Activated T-cell treated with anti-CD3 and anti-CD28 coated beads, Interleukin-2, amount 50 U/mL, for 4 hours (primary cell): ENCODE measurements around the gene SH3D21. TPM values are rescaled to one million over a fixed set of nuclear protein-coding genes. Genes with fewer than 3 reads are reported as not detected.
A peak's percentile ranks its signal among the peaks of the same experiment; 100 is the strongest.

ENCODE experiments used
- ATAC-seq, 2 donors: fragments of 200-7000 bp; cut with Tn5 transposase; one replicate each; pipeline ENCODE4 v1.10.0; 2021
- DNase-seq: peaks from one replicate; pipeline ENCODE4 v3.0.0-alpha.2; 2020
- H3K27me3 Mint-ChIP-seq: one replicate; pipeline ENCODE4 v1.8.0; 2021; ENCODE audit warnings: low read depth, mixed read lengths
- H3K36me3 Mint-ChIP-seq: one replicate; pipeline ENCODE4 v1.8.0; 2022; ENCODE audit warnings: mixed read lengths; ENCODE audit not compliant: insufficient read depth
- H3K4me1 Mint-ChIP-seq: one replicate; pipeline ENCODE4 v1.8.0; 2021; ENCODE audit warnings: low read depth, mixed read lengths
- H3K4me3 Mint-ChIP-seq: one replicate; pipeline ENCODE4 v1.8.0; 2021; ENCODE audit warnings: mild to moderate bottlenecking, moderate library complexity, mixed read lengths
- H3K9me3 Mint-ChIP-seq: one replicate; pipeline ENCODE4 v1.8.0; 2021; ENCODE audit warnings: mixed read lengths
- total RNA-seq, 3 donors: library from RNA; stranded (reverse); gene quantifications; one replicate each; pipeline ENCODE4 v1.2.1, GENCODE V29; 2021

Gene SH3D21
- total RNA-seq, 3 donors from 2014 or later = 1.7 to 5.6 (median 2.3) TPM

DNA sequence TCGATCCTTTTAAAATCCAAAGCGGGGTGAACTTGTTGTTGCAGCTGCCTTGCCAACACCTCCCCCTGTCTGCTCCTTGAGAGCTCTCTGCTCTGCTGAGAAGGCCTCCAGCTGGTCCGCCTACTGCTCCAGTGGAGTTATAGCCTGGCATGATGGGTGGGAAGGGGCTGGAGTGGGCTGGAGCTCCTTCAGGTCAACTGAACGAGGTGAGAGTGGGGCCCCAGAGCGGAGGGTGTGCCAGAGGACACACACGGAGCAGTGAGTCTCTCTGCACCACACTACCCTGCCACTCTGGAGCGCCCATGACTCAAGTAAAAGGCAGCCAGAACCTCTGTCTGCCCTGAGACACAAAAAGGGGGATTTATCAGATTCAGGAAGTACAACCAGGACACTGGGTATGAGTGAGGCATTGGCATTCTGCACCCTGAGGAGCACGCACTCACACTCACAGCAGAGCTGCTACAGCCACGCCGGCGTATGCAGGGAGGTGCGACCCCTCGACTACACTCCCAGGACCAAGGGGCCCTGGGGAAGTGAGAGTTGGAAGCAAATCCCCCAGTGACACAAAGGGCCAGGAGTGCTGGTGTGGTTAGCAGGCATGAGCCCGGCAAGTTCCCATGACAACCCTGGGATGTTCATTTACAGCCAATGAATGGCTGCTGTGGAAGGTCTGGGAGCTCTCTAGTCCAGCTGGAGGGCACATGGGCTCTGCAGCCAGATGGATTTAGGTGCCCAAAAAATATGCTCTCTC, 45.2 kb downstream of the SH3D21 start:
- H3K9me3 Mint-ChIP-seq = no peaks in the 10 kb centered on the region
- peaks cover 26% of the 10 kb centered on the region for H3K4me1 Mint-ChIP-seq
- H3K4me3 Mint-ChIP-seq = no peak overlapping the region
- ATAC-seq (peak in 1 of 2 donors; percentile 24), DNase-seq (no peak)
- no peaks in the 10 kb centered on the region for H3K27me3 Mint-ChIP-seq
- peaks cover 30% of the 10 kb centered on the region for H3K36me3 Mint-ChIP-seq

GRCh38 chr1:36352125-36352909, 46.1 kb downstream of the SH3D21 start:
- peaks cover 26% of the 10 kb centered on the region for H3K4me1 Mint-ChIP-seq
- ATAC-seq = no peak
- no peak for DNase-seq
- peaks cover 30% of the 10 kb centered on the region for H3K36me3 Mint-ChIP-seq
- no peaks in the 10 kb centered on the region for H3K9me3 Mint-ChIP-seq
- no peak overlapping the region for H3K4me3 Mint-ChIP-seq
- no peaks in the 10 kb centered on the region for H3K27me3 Mint-ChIP-seq

- ATAC-seq = no peak
- Mint-ChIP-seq H3K4me1 (peaks cover 30% of the 10 kb centered on the region), H3K9me3 (no peaks in the 10 kb centered on the region), H3K36me3 (peaks cover 31% of the 10 kb centered on the region), H3K4me3 (no peak overlapping the region), H3K27me3 (no peaks in the 10 kb centered on the region)
- no peak for DNase-seq
Measured at GRCh38 chr1:36352910-36353878, 47.0 kb downstream of the SH3D21 start.

DNA sequence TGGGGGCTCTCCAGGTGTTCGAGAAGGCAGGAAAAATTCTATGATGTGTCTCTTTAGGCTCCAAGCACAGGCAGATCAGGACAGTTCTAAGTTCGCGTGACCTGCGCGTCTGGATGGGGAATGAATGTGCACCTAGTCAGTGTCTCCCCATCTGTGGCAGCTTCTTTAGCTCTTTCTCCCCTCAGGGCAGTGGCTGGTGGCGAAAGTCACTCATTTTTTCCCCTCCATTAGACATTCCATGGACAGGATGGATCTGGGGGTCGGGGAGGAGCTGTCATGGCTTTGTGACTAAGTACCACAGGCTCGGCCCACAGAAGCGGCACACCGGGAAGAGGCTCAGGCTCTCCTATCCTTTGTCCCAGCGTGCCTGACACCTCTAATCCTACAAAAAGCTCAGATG, 48.3 kb downstream of the SH3D21 start:
- H3K9me3 Mint-ChIP-seq = no peaks in the 10 kb centered on the region
- ATAC-seq = no peak
- no peaks in the 10 kb centered on the region for H3K27me3 Mint-ChIP-seq
- H3K36me3 Mint-ChIP-seq = peaks cover 32% of the 10 kb centered on the region
- no peak for DNase-seq
- peaks cover 37% of the 10 kb centered on the region for H3K4me1 Mint-ChIP-seq
- no peak overlapping the region for H3K4me3 Mint-ChIP-seq

- no peak for DNase-seq
- Mint-ChIP-seq H3K4me1 (peaks cover 39% of the 10 kb centered on the region), H3K27me3 (no peaks in the 10 kb centered on the region), H3K4me3 (no peak overlapping the region), H3K36me3 (peaks cover 39% of the 10 kb centered on the region), H3K9me3 (no peaks in the 10 kb centered on the region)
- no peak for ATAC-seq
Measured at GRCh38 chr1:36355811-36356210, 49.6 kb downstream of the SH3D21 start.

DNA sequence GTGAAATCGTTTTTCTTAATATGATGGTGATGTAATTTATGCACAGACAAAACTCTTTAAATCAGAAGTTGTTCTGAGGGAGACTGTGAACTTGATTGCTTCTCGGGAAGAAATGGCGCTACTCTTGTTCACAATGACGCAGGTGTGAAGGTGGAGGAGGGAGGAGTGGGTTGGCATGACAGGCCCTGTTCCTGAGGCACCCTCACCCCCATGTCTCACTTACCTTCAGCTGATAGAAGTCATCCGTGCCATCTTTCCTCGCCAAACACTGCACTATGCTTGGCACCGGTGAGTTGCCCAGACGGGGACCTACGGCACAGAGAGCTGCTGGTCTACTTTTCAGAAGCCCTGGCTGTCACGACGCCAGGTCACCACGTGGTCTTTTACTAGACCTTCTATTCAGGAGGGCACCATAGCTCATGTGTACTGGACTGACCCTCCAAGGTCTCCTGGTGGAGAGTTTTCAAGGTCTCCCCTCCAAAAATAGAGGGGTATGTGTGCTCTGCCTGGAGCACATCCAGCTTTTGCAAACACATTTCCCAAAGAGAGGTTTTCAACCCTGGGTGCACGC, 52.4 kb downstream of the SH3D21 start:
- DNase-seq (no peak), ATAC-seq (no peak)
- Mint-ChIP-seq H3K4me1 (peaks cover 23% of the 10 kb centered on the region), H3K36me3 (peaks cover 36% of the 10 kb centered on the region), H3K27me3 (no peaks in the 10 kb centered on the region), H3K9me3 (no peaks in the 10 kb centered on the region), H3K4me3 (no peak overlapping the region)

DNA sequence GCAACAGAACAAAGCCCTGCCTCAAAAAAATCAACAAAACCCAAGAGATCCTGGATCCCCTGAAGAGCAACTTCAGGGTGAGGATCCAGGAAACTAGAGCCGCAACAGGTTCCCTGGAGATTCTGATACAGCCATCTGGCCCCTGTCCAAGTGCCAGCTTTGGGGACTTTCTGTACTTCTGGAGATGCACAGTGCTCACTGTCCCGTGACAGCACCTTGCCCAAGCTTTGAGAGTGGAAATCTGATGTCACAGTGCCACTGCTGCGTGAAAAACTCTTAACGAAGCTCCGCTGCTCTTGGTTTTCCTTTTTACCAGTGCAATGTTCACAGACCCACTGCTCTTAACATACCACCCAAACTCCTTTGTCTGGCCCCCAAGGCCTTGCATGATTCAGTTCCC, 53.2 kb downstream of the SH3D21 start:
- H3K27me3 Mint-ChIP-seq = no peaks in the 10 kb centered on the region
- DNase-seq = no peak
- H3K36me3 Mint-ChIP-seq = peaks cover 33% of the 10 kb centered on the region
- no peaks in the 10 kb centered on the region for H3K9me3 Mint-ChIP-seq
- H3K4me1 Mint-ChIP-seq = peaks cover 23% of the 10 kb centered on the region
- peak in 1 of 2 donors; percentile 10 for ATAC-seq
- no peak overlapping the region for H3K4me3 Mint-ChIP-seq

- ATAC-seq (peak; percentile 35 to 75), DNase-seq (no peak)
- no peak overlapping the region for H3K4me3 Mint-ChIP-seq
- no peaks in the 10 kb centered on the region for H3K27me3 Mint-ChIP-seq
- H3K9me3 Mint-ChIP-seq = no peaks in the 10 kb centered on the region
- peaks cover 24% of the 10 kb centered on the region for H3K4me1 Mint-ChIP-seq
- peaks cover 30% of the 10 kb centered on the region for H3K36me3 Mint-ChIP-seq
Measured at GRCh38 chr1:36359911-36360550, 53.9 kb downstream of the SH3D21 start.

- peaks cover 10% of the 10 kb centered on the region for H3K36me3 Mint-ChIP-seq
- H3K9me3 Mint-ChIP-seq = no peaks in the 10 kb centered on the region
- DNase-seq (no peak), ATAC-seq (no peak)
- H3K27me3 Mint-ChIP-seq = no peaks in the 10 kb centered on the region
- no peak overlapping the region for H3K4me3 Mint-ChIP-seq
- H3K4me1 Mint-ChIP-seq = peaks cover 56% of the 10 kb centered on the region
Measured at GRCh38 chr1:36365381-36365780, 59.2 kb downstream of the SH3D21 start.

GRCh38 chr1:36366091-36366661, 60.0 kb downstream of the SH3D21 start:
- peak; percentile 35 for DNase-seq
- Mint-ChIP-seq H3K4me3 (no peak overlapping the region), H3K36me3 (peaks cover 10% of the 10 kb centered on the region), H3K9me3 (no peaks in the 10 kb centered on the region), H3K27me3 (no peaks in the 10 kb centered on the region), H3K4me1 (peaks cover 53% of the 10 kb centered on the region)
- peak; percentile 79 to 84 for ATAC-seq

- peaks cover 7% of the 10 kb centered on the region for H3K36me3 Mint-ChIP-seq
- peaks cover 52% of the 10 kb centered on the region for H3K4me1 Mint-ChIP-seq
- no peak overlapping the region for H3K4me3 Mint-ChIP-seq
- no peaks in the 10 kb centered on the region for H3K9me3 Mint-ChIP-seq
- no peaks in the 10 kb centered on the region for H3K27me3 Mint-ChIP-seq
- DNase-seq (no peak), ATAC-seq (peak in 1 of 2 donors; percentile 19)
Measured at GRCh38 chr1:36367066-36367465, 60.9 kb downstream of the SH3D21 start.

DNA sequence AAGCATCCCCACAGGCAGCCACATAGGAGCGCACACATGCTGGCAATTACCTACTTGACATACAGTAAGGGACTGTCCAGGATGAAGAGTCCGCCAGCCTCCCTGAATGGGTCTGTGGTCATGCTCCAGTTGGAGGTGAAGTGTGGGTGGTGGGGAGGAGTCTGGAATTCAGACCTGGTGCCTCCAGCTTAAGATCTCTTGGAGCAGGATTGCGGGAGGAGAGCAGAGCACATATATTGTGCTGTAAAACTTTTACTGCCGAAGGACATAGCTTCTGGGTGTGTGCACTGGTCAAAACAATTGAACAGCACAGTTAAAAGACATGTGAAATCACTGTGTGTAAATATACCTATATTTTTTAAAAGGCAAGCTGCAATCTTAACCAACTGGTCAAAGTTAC, 61.6 kb downstream of the SH3D21 start:
- peaks cover 57% of the 10 kb centered on the region for H3K4me1 Mint-ChIP-seq
- ATAC-seq = no peak

More for the DNA sequence above, 61.6 kb downstream of the SH3D21 start:
- H3K27me3 Mint-ChIP-seq = no peaks in the 10 kb centered on the region
- no peak overlapping the region for H3K4me3 Mint-ChIP-seq
- no peaks in the 10 kb centered on the region for H3K9me3 Mint-ChIP-seq
- H3K36me3 Mint-ChIP-seq = peaks cover 6% of the 10 kb centered on the region
- DNase-seq = no peak
